SK-MEL-5 (cell line): ENCODE data around the gene KLC1. TPM values are rescaled to one million over a fixed set of nuclear protein-coding genes. Genes with fewer than 3 reads are reported as not detected.

Experiments used
- DNase-seq: peaks from one replicate; pipeline ENCODE4 v3.0.0-alpha.2; 2016; ENCODE audit warnings: low read depth, low spot score
- in situ Hi-C: cut with HindIII; loops from 2 replicates; pipeline ENCODE4 v1.10.0; 2016; ENCODE audit warnings: low sequenced_read_pairs, high pct_unique_total_duplicates, low pct_unique_long_range_greater_than_20kb
- total RNA-seq: library from RNA; depleted of rRNA; stranded (reverse); fragments of >200 nt; shearing (Covaris generic); gene quantifications from 2 replicates; pipeline ENCODE4 v1.2.3, GENCODE V29; 2014

The KLC1 gene
- total RNA-seq, 1 experiment from 2014 or later = 128 TPM

GRCh38 chr14:103621860-103622259, 7.2 kb upstream of the KLC1 start:
- in situ Hi-C loops = no loop called here
- no peak for DNase-seq

- DNase-seq = no peak
- in situ Hi-C loops = no loop called here
Observed at GRCh38 chr14:103623308-103623707, 5.7 kb upstream of the KLC1 start.

GRCh38 chr14:103623883-103624482, 5.0 kb upstream of the KLC1 start:
- in situ Hi-C loops = no loop called here

GRCh38 chr14:103624860-103625259, 4.2 kb upstream of the KLC1 start:
- in situ Hi-C loops = no loop called here
- DNase-seq = peak; percentile 59

More at GRCh38 chr14:103623883-103624482, 5.0 kb upstream of the KLC1 start:
- no peak for DNase-seq

GRCh38 chr14:103625356-103626095, 3.5 kb upstream of the KLC1 start:
- in situ Hi-C loops = no loop called here
- DNase-seq = no peak

- DNase-seq = peak; percentile 57
- in situ Hi-C loops = no loop called here
Observed at GRCh38 chr14:103626146-103626850, 2.7 kb upstream of the KLC1 start.

GRCh38 chr14:103627073-103628025, 1.7 kb upstream of the KLC1 start:
- no peak for DNase-seq
- in situ Hi-C loops = no loop called here

GRCh38 chr14:103628221-103628683, 759 bp upstream of the KLC1 start:
- in situ Hi-C loops = no loop called here
- no peak for DNase-seq

- DNase-seq = no peak
- in situ Hi-C loops = no loop called here
Observed at GRCh38 chr14:103629503-103630121, 601 bp downstream of the KLC1 start.

GRCh38 chr14:103630364-103631108, 1.5 kb downstream of the KLC1 start:
- in situ Hi-C loops = no loop called here
- no peak for DNase-seq

- in situ Hi-C loops = no loop called here
- DNase-seq = no peak
Observed at GRCh38 chr14:103633391-103633790, 4.4 kb downstream of the KLC1 start.

GRCh38 chr14:103634156-103634555, 5.1 kb downstream of the KLC1 start:
- in situ Hi-C loops = no loop called here
- DNase-seq = no peak

- in situ Hi-C loops = no loop called here
- DNase-seq = no peak
Observed at GRCh38 chr14:103638594-103638993, 9.6 kb downstream of the KLC1 start.

GRCh38 chr14:103641161-103641560, 12.2 kb downstream of the KLC1 start:
- DNase-seq = no peak
- in situ Hi-C loops = no loop called here

GRCh38 chr14:103646189-103646588, 17.2 kb downstream of the KLC1 start:
- in situ Hi-C loops = no loop called here
- DNase-seq = no peak

GRCh38 chr14:103649001-103649400, 20.0 kb downstream of the KLC1 start:
- in situ Hi-C loops = no loop called here
- no peak for DNase-seq

- in situ Hi-C loops = no loop called here
- DNase-seq = no peak
Observed at GRCh38 chr14:103650213-103650612, 21.2 kb downstream of the KLC1 start.
